HG03571 (cell line): ENCODE measurements around the gene PTPRN2.

Experiments used
- ATAC-seq: cut with Tn5 transposase; IDR thresholded peaks from one replicate; pipeline ENCODE4 v1.9.1; 2021; ENCODE audit not compliant: unreplicated experiment

Gene PTPRN2

GRCh38 chr7:158447506-158448171 lies 140.0 kb downstream of the PTPRN2 start:
- ATAC-seq: no peak

GRCh38 chr7:158447151-158447505 lies 140.5 kb downstream of the PTPRN2 start:
- ATAC-seq: no peak

GRCh38 chr7:158446706-158447105 lies 140.9 kb downstream of the PTPRN2 start:
- ATAC-seq: no peak

- ATAC-seq: no peak
Measured at GRCh38 chr7:158446281-158446680, 141.3 kb downstream of the PTPRN2 start.

- no peak for ATAC-seq
Measured at GRCh38 chr7:158445421-158446175, 142.0 kb downstream of the PTPRN2 start.

GRCh38 chr7:158444501-158445420 lies 142.9 kb downstream of the PTPRN2 start:
- no peak for ATAC-seq

- ATAC-seq: no peak
Measured at GRCh38 chr7:158443688-158444483, 143.7 kb downstream of the PTPRN2 start.

GRCh38 chr7:158443014-158443687 lies 144.5 kb downstream of the PTPRN2 start:
- ATAC-seq: no peak

GRCh38 chr7:158442260-158442659 lies 145.4 kb downstream of the PTPRN2 start:
- no peak for ATAC-seq

- no peak for ATAC-seq
Measured at GRCh38 chr7:158439035-158439434, 148.6 kb downstream of the PTPRN2 start.

GRCh38 chr7:158432369-158433341 lies 155.0 kb downstream of the PTPRN2 start:
- no peak for ATAC-seq

GRCh38 chr7:158431941-158432347 lies 155.7 kb downstream of the PTPRN2 start:
- no peak for ATAC-seq

- no peak for ATAC-seq
Measured at GRCh38 chr7:158431055-158431940, 156.3 kb downstream of the PTPRN2 start.

- ATAC-seq: no peak
Measured at GRCh38 chr7:158430308-158431034, 157.2 kb downstream of the PTPRN2 start.

- no peak for ATAC-seq
Measured at GRCh38 chr7:158428837-158429753, 158.5 kb downstream of the PTPRN2 start.

GRCh38 chr7:158428131-158428836 lies 159.3 kb downstream of the PTPRN2 start:
- no peak for ATAC-seq
